ENCODE measurements around the gene LRRC28.

LRRC28 gene

GRCh38 chr15:99427210-99427609 is 175.9 kb downstream of the LRRC28 start:
- TF ChIP-seq YY2 (tag by site-specific recombination; IDR thresholded peaks at IDR 0.05) (no peak), ZSCAN30 (tag by site-specific recombination; IDR thresholded peaks at IDR 0.05) (no peak), IKZF3 (tag by site-specific recombination; IDR thresholded peaks at IDR 0.05) (no peak), ZNF37A (tag by site-specific recombination; IDR thresholded peaks at IDR 0.05) (no peak)
- H3K9me3 ChIP-seq (ENCODE audit: control insufficient read depth, insufficient read depth, low read depth, low read length) = no peaks in the 10 kb centered on the region
- POLR2A ChIA-PET = no interaction called here
- H3K4me3 ChIP-seq (ENCODE audit: low read depth, low read length) = no peak overlapping the region
- no peaks in the 10 kb centered on the region for H3K4me1 ChIP-seq (ENCODE audit: control insufficient read depth, insufficient read depth, low read length)
- CTCF ChIA-PET = interaction anchor here (0.5 to 0.7 kb wide), 3 partner anchors 49 to 284 kb away, joined by 3 read pairs; no protein-coding TSS in a partner anchor
- no peak overlapping the region for H3K27ac ChIP-seq (ENCODE audit: extremely low read depth, low read depth, low read length)
- no peaks in the 10 kb centered on the region for H3K36me3 ChIP-seq (ENCODE audit: control insufficient read depth in 2 of 2, insufficient read depth in 1 of 2, low read length in 2 of 2)

- H3K36me3 ChIP-seq (ENCODE audit: control insufficient read depth in 2 of 2, insufficient read depth in 1 of 2, low read length in 2 of 2) = no peaks in the 10 kb centered on the region
- H3K27ac ChIP-seq (ENCODE audit: extremely low read depth, low read depth, low read length) = no peak overlapping the region
- H3K9me3 ChIP-seq (ENCODE audit: control insufficient read depth, insufficient read depth, low read depth, low read length) = no peaks in the 10 kb centered on the region
- H3K4me3 ChIP-seq (ENCODE audit: low read depth, low read length) = no peak overlapping the region
- TF ChIP-seq EGR2 (tag by site-specific recombination; IDR thresholded peaks at IDR 0.05; ENCODE audit: low read depth) (peak; percentile 94), KLF1 (tag by site-specific recombination; IDR thresholded peaks at IDR 0.05) (no peak), ZFHX2 (tag by site-specific recombination; conservative IDR thresholded peaks at IDR 0.05) (peak; percentile 84), ZNF132 (tag by site-specific recombination; IDR thresholded peaks at IDR 0.05; ENCODE audit: borderline replicate concordance) (no peak)
- H3K4me1 ChIP-seq (ENCODE audit: control insufficient read depth, insufficient read depth, low read length) = no peaks in the 10 kb centered on the region
- ChIA-PET POLR2A (no interaction called here), CTCF (interaction anchor here (0.7 kb wide), 2 partner anchors 277 to 284 kb away, joined by 3 to 4 read pairs; no protein-coding TSS in a partner anchor)
Observed at GRCh38 chr15:99427668-99428361, 176.5 kb downstream of the LRRC28 start.

DNA sequence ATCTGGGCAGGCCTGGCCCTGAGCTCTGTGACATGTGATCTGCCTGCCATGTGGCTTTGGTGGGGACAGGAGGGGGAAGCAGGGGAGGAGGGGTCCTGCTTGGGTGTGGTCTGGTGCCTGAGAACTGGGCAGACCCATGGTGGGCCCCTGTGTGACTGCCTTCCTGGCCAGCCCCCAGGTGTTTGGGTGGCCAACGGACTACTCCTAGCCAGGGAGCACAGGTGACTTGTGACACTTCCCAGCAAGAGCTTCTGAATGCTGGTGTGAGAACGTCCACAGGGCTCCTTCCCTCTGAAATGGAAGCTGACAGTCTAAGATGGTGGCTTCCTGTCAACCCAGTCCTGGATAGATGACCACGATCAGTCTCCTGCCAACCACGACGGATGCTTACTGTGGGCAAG is 178.4 kb downstream of the LRRC28 start:
- Histone ChIP-seq H3K4me1 (ENCODE audit: control insufficient read depth, insufficient read depth, low read length) (no peaks in the 10 kb centered on the region), H3K4me3 (ENCODE audit: low read depth, low read length) (no peak overlapping the region), H3K36me3 (ENCODE audit: control insufficient read depth in 2 of 2, insufficient read depth in 1 of 2, low read length in 2 of 2) (no peaks in the 10 kb centered on the region), H3K9me3 (ENCODE audit: control insufficient read depth, insufficient read depth, low read depth, low read length) (no peaks in the 10 kb centered on the region), H3K27ac (ENCODE audit: extremely low read depth, low read depth, low read length) (no peak overlapping the region)
- ChIA-PET CTCF (interaction anchor here (1.1 kb wide), 1 partner anchor 275 kb away, joined by 8 read pairs; no protein-coding TSS in a partner anchor), POLR2A (no interaction called here)
- TF ChIP-seq MZF1 (tag by site-specific recombination; IDR thresholded peaks at IDR 0.05; ENCODE audit: borderline replicate concordance) = no peak
- no peak for TF ChIP-seq ZNF514 (tag by site-specific recombination; IDR thresholded peaks at IDR 0.05)
- no peak for TF ChIP-seq ZNF394 (tag by site-specific recombination; IDR thresholded peaks at IDR 0.05; ENCODE audit: borderline replicate concordance)
- TF ChIP-seq ZNF776 (tag by site-specific recombination; IDR thresholded peaks at IDR 0.05; ENCODE audit: borderline replicate concordance) = no peak
- TF ChIP-seq KLF8 (tag by site-specific recombination; IDR thresholded peaks at IDR 0.05) = no peak
- no peak for TF ChIP-seq ZNF530 (tag by site-specific recombination; IDR thresholded peaks at IDR 0.05; ENCODE audit: low read depth)
- TF ChIP-seq ZBTB48 (tag by site-specific recombination; IDR thresholded peaks at IDR 0.05) = no peak
- no peak for TF ChIP-seq PATZ1 (tag by site-specific recombination; IDR thresholded peaks at IDR 0.05)
- no peak for TF ChIP-seq ZNF518A (tag by site-specific recombination; conservative IDR thresholded peaks at IDR 0.05; ENCODE audit: low read depth)
- no peak for TF ChIP-seq ZNF513 (tag by site-specific recombination; IDR thresholded peaks at IDR 0.05)
- TF ChIP-seq ZNF10 (tag by site-specific recombination; IDR thresholded peaks at IDR 0.05) = no peak
- TF ChIP-seq ZNF292 (tag by site-specific recombination; IDR thresholded peaks at IDR 0.05; ENCODE audit: borderline replicate concordance, low read depth) = no peak
- TF ChIP-seq FEZF1 (tag by site-specific recombination; IDR thresholded peaks at IDR 0.05) = no peak
- no peak for TF ChIP-seq ZBTB20 (tag by site-specific recombination; IDR thresholded peaks at IDR 0.05)
- TF ChIP-seq ZNF521 (tag by site-specific recombination; IDR thresholded peaks at IDR 0.05) = no peak
- no peak for TF ChIP-seq KLF1 (tag by site-specific recombination; IDR thresholded peaks at IDR 0.05)
- no peak for TF ChIP-seq ZNF610 (tag by site-specific recombination; IDR thresholded peaks at IDR 0.05; ENCODE audit: borderline replicate concordance)
